ENCODE results near the gene EGFL8. TPM values are rescaled to one million over a fixed set of nuclear protein-coding genes. Genes with fewer than 3 reads are reported as not detected.

Gene EGFL8
- total and polyA plus RNA-seq, 9 of the 15 experiments (the other 6 are each of a cell fraction or from before 2014, with no cell fraction given), result 2.2 to 47.4 (median 14.2) TPM

- TF ChIP-seq MGA (IDR thresholded peaks at IDR 0.05) (no peak), PRDM10 (IDR thresholded peaks at IDR 0.05; ENCODE audit: partially characterized antibody) (peak; percentile 41), DACH1 (IDR thresholded peaks at IDR 0.05; ENCODE audit: partially characterized antibody) (no peak), PREB (CRISPR knock-in tag; IDR thresholded peaks at IDR 0.05) (no peak), ZSCAN29 (IDR thresholded peaks at IDR 0.05) (no peak), ZNF395 (CRISPR knock-in tag; IDR thresholded peaks at IDR 0.05) (no peak), GATA2 (CRISPR knock-in tag; IDR thresholded peaks at IDR 0.05) (no peak), ZNF644 (tag; IDR thresholded peaks at IDR 0.05; ENCODE audit: low read depth) (no peak)
Measured at GRCh38 chr6:32127717-32128592, 36.4 kb upstream of the EGFL8 start, which contains the start of gene ATF6B (continued).

Data from K562 (cell line).